ENCODE results near the gene SMG6.

SMG6 gene

GRCh38 chr17:2064980-2065785 lies 238.4 kb downstream of the SMG6 start:
- Mint-ChIP-seq H3K36me3 (peaks cover 20% of the 10 kb centered on the region), H3K4me1 (peaks cover 34% of the 10 kb centered on the region), H3K9me3 (no peaks in the 10 kb centered on the region), H3K4me3 (peak overlapping the region; percentile 39), H3K27me3 (peaks cover 4% of the 10 kb centered on the region), H3K27ac (peak overlapping the region; percentile 53)
- ATAC-seq (ENCODE audit: low read depth) (peak; percentile 23), DNase-seq (ENCODE audit: low spot score in 2 of 2) (no peak)

- Mint-ChIP-seq H3K9me3 (no peaks in the 10 kb centered on the region), H3K4me1 (peaks cover 30% of the 10 kb centered on the region), H3K36me3 (peaks cover 20% of the 10 kb centered on the region), H3K4me3 (peak overlapping the region; percentile 39), H3K27ac (peak overlapping the region; percentile 53), H3K27me3 (peaks cover 4% of the 10 kb centered on the region)
- DNase-seq (ENCODE audit: low spot score in 2 of 2) = no peak
- ATAC-seq (ENCODE audit: low read depth) = peak; percentile 65
These were observed 239.0 kb downstream of the SMG6 start for GRCh38 chr17:2064520-2064971.

- Mint-ChIP-seq H3K27me3 (peaks cover 4% of the 10 kb centered on the region), H3K4me3 (peak overlapping the region; percentile 48), H3K9me3 (no peaks in the 10 kb centered on the region), H3K27ac (peak overlapping the region; percentile 53), H3K36me3 (peaks cover 20% of the 10 kb centered on the region), H3K4me1 (peaks cover 34% of the 10 kb centered on the region)
- ATAC-seq (ENCODE audit: low read depth) = peak; percentile 9
- DNase-seq (ENCODE audit: low spot score in 2 of 2) = no peak
These were observed 239.5 kb downstream of the SMG6 start for GRCh38 chr17:2064147-2064489.

GRCh38 chr17:2063261-2064146 lies 240.1 kb downstream of the SMG6 start:
- Mint-ChIP-seq H3K27me3 (peaks cover 4% of the 10 kb centered on the region), H3K36me3 (peaks cover 17% of the 10 kb centered on the region), H3K4me1 (peaks cover 34% of the 10 kb centered on the region), H3K27ac (peak overlapping the region; percentile 53), H3K9me3 (no peaks in the 10 kb centered on the region), H3K4me3 (peak overlapping the region; percentile 48)
- peak; percentile 9 for ATAC-seq (ENCODE audit: low read depth)
- DNase-seq (ENCODE audit: low spot score in 2 of 2) = no peak

- Mint-ChIP-seq H3K4me1 (peaks cover 34% of the 10 kb centered on the region), H3K27ac (peak overlapping the region; percentile 81), H3K4me3 (no peak overlapping the region), H3K27me3 (peaks cover 4% of the 10 kb centered on the region), H3K9me3 (no peaks in the 10 kb centered on the region), H3K36me3 (peaks cover 15% of the 10 kb centered on the region)
- DNase-seq (ENCODE audit: low spot score in 2 of 2) = no peak
- no peak for ATAC-seq (ENCODE audit: low read depth)
These were observed 240.9 kb downstream of the SMG6 start for GRCh38 chr17:2062571-2063183.

GRCh38 chr17:2061441-2061958 lies 242.1 kb downstream of the SMG6 start:
- no peak for DNase-seq (ENCODE audit: low spot score in 2 of 2)
- peaks cover 34% of the 10 kb centered on the region for H3K4me1 Mint-ChIP-seq
- peaks cover 14% of the 10 kb centered on the region for H3K36me3 Mint-ChIP-seq
- no peak overlapping the region for H3K4me3 Mint-ChIP-seq
- peaks cover 4% of the 10 kb centered on the region for H3K27me3 Mint-ChIP-seq
- H3K9me3 Mint-ChIP-seq = no peaks in the 10 kb centered on the region
- H3K27ac Mint-ChIP-seq = no peak overlapping the region
- no peak for ATAC-seq (ENCODE audit: low read depth)

GRCh38 chr17:2060681-2061440 lies 242.7 kb downstream of the SMG6 start:
- Mint-ChIP-seq H3K27me3 (peaks cover 4% of the 10 kb centered on the region), H3K27ac (no peak overlapping the region), H3K36me3 (peaks cover 10% of the 10 kb centered on the region), H3K9me3 (no peaks in the 10 kb centered on the region), H3K4me1 (peaks cover 32% of the 10 kb centered on the region), H3K4me3 (no peak overlapping the region)
- ATAC-seq (ENCODE audit: low read depth) (no peak), DNase-seq (ENCODE audit: low spot score in 2 of 2) (no peak)

- H3K4me1 Mint-ChIP-seq = peaks cover 30% of the 10 kb centered on the region
- peaks cover 10% of the 10 kb centered on the region for H3K36me3 Mint-ChIP-seq
- no peak overlapping the region for H3K27ac Mint-ChIP-seq
- no peak for ATAC-seq (ENCODE audit: low read depth)
- no peak overlapping the region for H3K4me3 Mint-ChIP-seq
- H3K9me3 Mint-ChIP-seq = no peaks in the 10 kb centered on the region
- peaks cover 4% of the 10 kb centered on the region for H3K27me3 Mint-ChIP-seq
- no peak for DNase-seq (ENCODE audit: low spot score in 2 of 2)
These were observed 243.3 kb downstream of the SMG6 start for GRCh38 chr17:2060385-2060658.

GRCh38 chr17:2059547-2060384 lies 243.8 kb downstream of the SMG6 start:
- ATAC-seq (ENCODE audit: low read depth) = no peak
- H3K27ac Mint-ChIP-seq = no peak overlapping the region
- H3K4me3 Mint-ChIP-seq = peak overlapping the region; percentile 69
- no peak for DNase-seq (ENCODE audit: low spot score in 2 of 2)
- peaks cover 10% of the 10 kb centered on the region for H3K36me3 Mint-ChIP-seq
- peaks cover 28% of the 10 kb centered on the region for H3K4me1 Mint-ChIP-seq
- H3K9me3 Mint-ChIP-seq = no peaks in the 10 kb centered on the region
- H3K27me3 Mint-ChIP-seq = peaks cover 5% of the 10 kb centered on the region

GRCh38 chr17:2058586-2059546 lies 244.7 kb downstream of the SMG6 start:
- peaks cover 10% of the 10 kb centered on the region for H3K36me3 Mint-ChIP-seq
- peak; percentile 47 for ATAC-seq (ENCODE audit: low read depth)
- H3K27me3 Mint-ChIP-seq = peaks cover 5% of the 10 kb centered on the region
- no peak overlapping the region for H3K27ac Mint-ChIP-seq
- H3K9me3 Mint-ChIP-seq = no peaks in the 10 kb centered on the region
- peak overlapping the region; percentile 69 for H3K4me3 Mint-ChIP-seq
- peaks cover 20% of the 10 kb centered on the region for H3K4me1 Mint-ChIP-seq
- peak; percentile 71 to 81 for DNase-seq (ENCODE audit: low spot score in 2 of 2)

GRCh38 chr17:2057760-2058585 lies 245.6 kb downstream of the SMG6 start:
- Mint-ChIP-seq H3K27me3 (peaks cover 8% of the 10 kb centered on the region), H3K36me3 (peaks cover 9% of the 10 kb centered on the region), H3K4me1 (peaks cover 20% of the 10 kb centered on the region), H3K4me3 (peak overlapping the region; percentile 69), H3K9me3 (no peaks in the 10 kb centered on the region), H3K27ac (no peak overlapping the region)
- DNase-seq (ENCODE audit: low spot score in 2 of 2) (no peak), ATAC-seq (ENCODE audit: low read depth) (peak; percentile 16)
